Aorta (tissue), 5 donors: ENCODE data around the gene PCNX2. TPM values are rescaled to one million over a fixed set of nuclear protein-coding genes. Genes with fewer than 3 reads are reported as not detected.

ENCODE experiments used
- ATAC-seq: fragments of 200-7000 bp; cut with Tn5 transposase; one replicate; pipeline ENCODE4 v1.9.1; 2022; ENCODE audit warnings: moderate library complexity; ENCODE audit not compliant: low FRiP score
- DNase-seq, 2 donors: peaks; one replicate each; pipeline ENCODE4 v3.0.0-alpha.2; 2020
- H3K27ac ChIP-seq, 2 donors: one replicate each; pipeline ENCODE4 v1.5.1; 2013; ENCODE audit warnings: low read length in 2 of 2, mild to moderate bottlenecking in 2 of 2, moderate library complexity in 2 of 2, control low read depth in 1 of 2, inconsistent platforms in 1 of 2, low read depth in 1 of 2
- H3K27me3 ChIP-seq, 2 donors: one replicate each; pipeline ENCODE4 v1.6.1; 2013; ENCODE audit warnings: control low read depth in 1 of 2, low read length in 1 of 2, mild to moderate bottlenecking in 1 of 2, moderate library complexity in 1 of 2; ENCODE audit not compliant: insufficient read depth in 2 of 2, control insufficient read depth in 1 of 2
- H3K36me3 ChIP-seq, 2 donors: one replicate each; pipeline ENCODE4 v1.6.1; 2013; ENCODE audit warnings: control low read depth in 1 of 2, low read length in 1 of 2, mild to moderate bottlenecking in 1 of 2; ENCODE audit not compliant: insufficient read depth in 2 of 2, control insufficient read depth in 1 of 2
- H3K4me1 ChIP-seq, 2 donors: one replicate each; pipeline ENCODE4 v1.6.1; 2013; ENCODE audit warnings: low read length in 2 of 2, control low read depth in 1 of 2, mild to moderate bottlenecking in 1 of 2, moderate library complexity in 1 of 2; ENCODE audit not compliant: insufficient read depth in 2 of 2, control insufficient read depth in 1 of 2
- H3K4me3 ChIP-seq, 2 donors: one replicate each; pipeline ENCODE4 v1.5.1; 2013; ENCODE audit warnings: low read length in 2 of 2, control low read depth in 1 of 2, mild to moderate bottlenecking in 1 of 2
- H3K9me3 ChIP-seq: one replicate; pipeline ENCODE4 v1.6.1; 2013; ENCODE audit warnings: mild to moderate bottlenecking, low read length; ENCODE audit not compliant: control insufficient read depth
- WGBS, 2 donors: extraction: QIAGEN DNeasy Blood & Tissue Kit; methylation state at CpG; one replicate each; pipeline ENCODE4 v1.1.7; 2013; 5-methylcytosine and 5-hydroxymethylcytosine counted together
- intact Hi-C, 2 donors: fragments of 100-400 bp; cut with DNase I; formaldehyde crosslinking; loops; one replicate each; pipeline versions ENCODE4 v1.14.2 to v1.15.0; 2022
- polyA plus RNA-seq, 2 donors: library from polyadenylated mRNA; stranded (reverse); fragments of 200-250 nt; gene quantifications; one replicate each; pipeline ENCODE4 v1.2.3, GENCODE V29; 2013
- total RNA-seq, 2 donors: library from RNA; stranded (reverse); fragmentation: NEBNext Ultra II Directional; extraction: Animal tissue kit (Norgen Biotek cat#: 25700); gene quantifications; one replicate each; pipeline ENCODE4 v1.2.1, GENCODE V29; 2021
- donor health status: healthy with polysubstance abuse.
- donor health status: Bipolar disorder and iron deficiency.
- donor health status: DM: no; HTN: no; CAD: no.
- donor health status: DM: no; HTN: no; CAD: no.
- donor health status: DM: yes; HTN: yes; CAD: no.

The PCNX2 gene
- total and polyA plus RNA-seq, 4 donors: 0.38 to 27.2 (median 20.1) TPM

GRCh38 chr1:233230011-233230410 lies 65.5 kb downstream of the PCNX2 start:
- WGBS, 2 donors: 92 to 94% methylated on average over 2 of the region's 2 CpGs
- ATAC-seq: no peak

GRCh38 chr1:233229288-233229687 lies 66.2 kb downstream of the PCNX2 start:
- DNase-seq (no peak), ATAC-seq (no peak)
- no peaks in the 10 kb centered on the region for H3K4me1 ChIP-seq
- no peaks in the 10 kb centered on the region for H3K9me3 ChIP-seq
- peaks cover 0 to 2% of the 10 kb centered on the region in 2 donors for H3K36me3 ChIP-seq
- H3K27me3 ChIP-seq: no peaks in the 10 kb centered on the region
- no peak overlapping the region for H3K4me3 ChIP-seq
- H3K27ac ChIP-seq: no peak overlapping the region
- 91 to 97% methylated on average over 3 of the region's 3 CpGs for WGBS, 2 donors
- intact Hi-C loops: no loop called here

More at GRCh38 chr1:233230011-233230410, 65.5 kb downstream of the PCNX2 start:
- Histone ChIP-seq H3K27me3 (no peaks in the 10 kb centered on the region), H3K27ac (no peak overlapping the region), H3K4me1 (no peaks in the 10 kb centered on the region), H3K9me3 (no peaks in the 10 kb centered on the region), H3K4me3 (no peak overlapping the region), H3K36me3 (peaks cover 0 to 2% of the 10 kb centered on the region in 2 donors)
- intact Hi-C loops: no loop called here
- no peak for DNase-seq

- no peaks in the 10 kb centered on the region for H3K27me3 ChIP-seq
- H3K27ac ChIP-seq: no peak overlapping the region
- H3K9me3 ChIP-seq: no peaks in the 10 kb centered on the region
- no peak for ATAC-seq
- no peak for DNase-seq
- peaks cover 0 to 2% of the 10 kb centered on the region in 2 donors for H3K36me3 ChIP-seq
- H3K4me1 ChIP-seq: no peaks in the 10 kb centered on the region
- WGBS, 2 donors: 85 to 86% methylated on average over 4 of the region's 4 CpGs
- intact Hi-C loops: no loop called here
- no peak overlapping the region for H3K4me3 ChIP-seq
Observed at GRCh38 chr1:233227930-233228465, 67.5 kb downstream of the PCNX2 start.

GRCh38 chr1:233224311-233224710 lies 71.2 kb downstream of the PCNX2 start:
- intact Hi-C loops: no loop called here
- H3K27ac ChIP-seq: no peak overlapping the region
- no peaks in the 10 kb centered on the region for H3K4me1 ChIP-seq
- WGBS, 2 donors: 44 to 54% methylated on average over 3 of the region's 3 CpGs
- ATAC-seq (no peak), DNase-seq (no peak)
- H3K4me3 ChIP-seq: no peak overlapping the region
- H3K36me3 ChIP-seq: peaks cover 0 to 2% of the 10 kb centered on the region in 2 donors
- no peaks in the 10 kb centered on the region for H3K27me3 ChIP-seq
- H3K9me3 ChIP-seq: no peaks in the 10 kb centered on the region

- DNase-seq (no peak), ATAC-seq (no peak)
- Histone ChIP-seq H3K9me3 (no peaks in the 10 kb centered on the region), H3K27me3 (no peaks in the 10 kb centered on the region), H3K27ac (no peak overlapping the region), H3K4me3 (no peak overlapping the region), H3K36me3 (peaks cover 0 to 4% of the 10 kb centered on the region in 2 donors), H3K4me1 (no peaks in the 10 kb centered on the region)
- intact Hi-C loops: no loop called here
- 94 to 96% methylated on average over 5 of the region's 5 CpGs for WGBS, 2 donors
Observed at GRCh38 chr1:233217832-233218231, 77.7 kb downstream of the PCNX2 start.

GRCh38 chr1:233216009-233216408 lies 79.5 kb downstream of the PCNX2 start:
- H3K27me3 ChIP-seq: no peaks in the 10 kb centered on the region
- DNase-seq (no peak), ATAC-seq (no peak)
- no peaks in the 10 kb centered on the region for H3K9me3 ChIP-seq
- no peak overlapping the region for H3K27ac ChIP-seq
- H3K36me3 ChIP-seq: peaks cover 0 to 4% of the 10 kb centered on the region in 2 donors
- no peak overlapping the region for H3K4me3 ChIP-seq
- no peaks in the 10 kb centered on the region for H3K4me1 ChIP-seq
- intact Hi-C loops: no loop called here
- WGBS, 2 donors: 90 to 94% methylated on average over 4 of the region's 4 CpGs

GRCh38 chr1:233215135-233215760 lies 80.3 kb downstream of the PCNX2 start:
- intact Hi-C loops: no loop called here

GRCh38 chr1:233211595-233211994 lies 83.9 kb downstream of the PCNX2 start:
- Histone ChIP-seq H3K36me3 (no peaks in the 10 kb centered on the region), H3K4me3 (no peak overlapping the region), H3K27me3 (no peaks in the 10 kb centered on the region), H3K27ac (no peak overlapping the region), H3K4me1 (no peaks in the 10 kb centered on the region), H3K9me3 (no peaks in the 10 kb centered on the region)
- intact Hi-C loops: no loop called here
- ATAC-seq (no peak), DNase-seq (no peak)
- 97 to 98% methylated on average over 5 of the region's 5 CpGs for WGBS, 2 donors

More at GRCh38 chr1:233215135-233215760, 80.3 kb downstream of the PCNX2 start:
- no peaks in the 10 kb centered on the region for H3K4me1 ChIP-seq
- H3K9me3 ChIP-seq: no peaks in the 10 kb centered on the region
- no peak overlapping the region for H3K4me3 ChIP-seq
- H3K36me3 ChIP-seq: peaks cover 0 to 4% of the 10 kb centered on the region in 2 donors
- H3K27ac ChIP-seq: no peak overlapping the region
- 78 to 85% methylated on average over 3 of the region's 3 CpGs for WGBS, 2 donors
- DNase-seq: no peak
- ATAC-seq: no peak
- H3K27me3 ChIP-seq: no peaks in the 10 kb centered on the region

GRCh38 chr1:233211106-233211505 lies 84.4 kb downstream of the PCNX2 start:
- WGBS, 2 donors: 68 to 73% methylated on average over 1 of the region's 1 CpG
- Histone ChIP-seq H3K36me3 (no peaks in the 10 kb centered on the region), H3K4me1 (no peaks in the 10 kb centered on the region), H3K27me3 (no peaks in the 10 kb centered on the region), H3K9me3 (no peaks in the 10 kb centered on the region), H3K27ac (no peak overlapping the region), H3K4me3 (no peak overlapping the region)
- ATAC-seq (no peak), DNase-seq (no peak)
- intact Hi-C loops: no loop called here
